Measurements from ENCODE around the gene DNMT1. TPM values are rescaled to one million over a fixed set of nuclear protein-coding genes. Genes with fewer than 3 reads are reported as not detected.
A peak's percentile ranks its signal among the peaks of the same experiment; 100 is the strongest.

DNMT1 gene
- polyA plus RNA-seq, 1 of the 3 experiments (the other 2 are of a cell fraction): 58.3 TPM

DNA sequence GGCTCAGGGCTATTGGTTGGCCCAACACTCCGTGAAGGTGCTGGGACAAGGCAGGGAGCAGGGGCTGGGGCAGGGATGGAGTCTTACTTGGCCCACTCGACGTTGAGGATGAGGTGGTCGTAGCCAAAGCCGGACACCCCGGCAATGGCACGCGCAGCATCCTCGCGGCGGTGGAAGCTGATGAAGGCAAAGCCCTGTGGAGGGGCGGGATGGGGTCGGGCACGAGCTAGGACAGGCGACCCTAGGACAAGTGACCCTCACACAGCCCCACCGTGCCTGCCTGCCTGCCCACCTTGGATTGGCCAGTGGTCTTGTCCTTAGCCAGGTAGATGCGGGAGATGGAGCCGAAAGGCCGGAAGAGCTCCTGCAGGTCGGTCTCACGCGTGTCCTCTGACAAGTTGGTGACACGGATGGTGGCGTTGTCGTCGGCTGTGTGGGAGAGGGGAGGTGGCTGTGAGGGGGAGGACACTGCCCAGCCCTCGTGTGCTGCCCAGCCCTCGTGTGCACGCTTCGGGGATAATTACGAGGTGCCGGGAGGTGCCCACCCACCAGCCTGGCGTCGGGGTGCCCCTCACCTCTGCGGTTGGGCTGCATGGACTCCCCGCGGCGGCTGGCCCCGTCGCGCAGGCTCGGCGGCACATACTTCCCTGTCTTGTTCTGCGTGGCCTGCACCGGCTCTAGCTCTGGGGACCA lies 79.2 kb downstream of the DNMT1 start:
- Histone ChIP-seq H3K79me2 (ENCODE audit: insufficient read depth) (peaks cover 25% of the 10 kb centered on the region), H3K27ac (ENCODE audit: low read depth in 2 of 2, low read length in 1 of 2) (peak overlapping the region in 1 of 2 experiments; percentile 6; a peak in 1 of 4 replicates), H3K4me3 (ENCODE audit: low read depth in 2 of 2, low read length in 1 of 2) (no peak overlapping the region), H4K20me1 (ENCODE audit: insufficient read depth) (peaks cover 11% of the 10 kb centered on the region; the same call in 1 of the 2 replicates), H3K36me3 (replicated peaks in 1 of 2; ENCODE audit: control insufficient read depth in 1 of 2, insufficient read depth in 2 of 2, low read length in 1 of 2) (peaks cover 14 to 47% of the 10 kb centered on the region in 2 experiments), H2AFZ (ENCODE audit: low read depth) (no peak overlapping the region), H3K4me1 (ENCODE audit: control insufficient read depth in 1 of 2, insufficient read depth in 2 of 2, low read depth in 1 of 2, low read length in 1 of 2) (peaks cover 0 to 13% of the 10 kb centered on the region in 2 experiments; a peak in 1 of 4 replicates), H3K9ac (no peak overlapping the region), H3K4me2 (no peak overlapping the region), H3K9me3 (no peaks in the 10 kb centered on the region), H3K27me3 (ENCODE audit: insufficient read depth) (no peaks in the 10 kb centered on the region), H3K9me2 (no peaks in the 10 kb centered on the region), H3F3A (replicated peaks; ENCODE audit: insufficient read depth) (peaks cover 29% of the 10 kb centered on the region)
- ChIA-PET CTCF (interaction anchor here (2.7 to 6.4 kb wide), 2 partner anchors 8 to 134 kb away, joined by 14 to 58 read pairs; partner anchors contain the start of gene PPAN), POLR2A (interaction anchor here (0.7 to 4.5 kb wide), 7 partner anchors 8 to 134 kb away, joined by 3 to 35 read pairs (median 5); partner anchors contain the start of genes DNMT1 and PPAN)
- TF ChIP-seq, protein P1, sequence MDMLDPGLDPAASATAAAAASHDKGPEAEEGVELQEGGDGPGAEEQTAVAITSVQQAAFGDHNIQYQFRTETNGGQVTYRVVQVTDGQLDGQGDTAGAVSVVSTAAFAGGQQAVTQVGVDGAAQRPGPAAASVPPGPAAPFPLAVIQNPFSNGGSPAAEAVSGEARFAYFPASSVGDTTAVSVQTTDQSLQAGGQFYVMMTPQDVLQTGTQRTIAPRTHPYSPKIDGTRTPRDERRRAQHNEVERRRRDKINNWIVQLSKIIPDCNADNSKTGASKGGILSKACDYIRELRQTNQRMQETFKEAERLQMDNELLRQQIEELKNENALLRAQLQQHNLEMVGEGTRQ (IDR thresholded peaks at IDR 0.05; ENCODE audit: borderline replicate concordance, low read depth, low read length): no peak
- TF ChIP-seq ELF1 (IDR thresholded peaks at IDR 0.05) (no peak), POLR2AphosphoS5 (IDR thresholded peaks at IDR 0.05; ENCODE audit: low read depth, low read length) (peak; percentile 24; the same call in 1 of the 2 replicates), FOSL2 (IDR thresholded peaks at IDR 0.05; ENCODE audit: borderline replicate concordance, low read depth) (no peak), RXRA (IDR thresholded peaks at IDR 0.05; ENCODE audit: borderline replicate concordance, low read depth) (no peak), JUND (IDR thresholded peaks at IDR 0.05) (no peak; the same call in 1 of the 2 replicates), GABPA (IDR thresholded peaks at IDR 0.05; ENCODE audit: low read depth) (no peak), PBX3 (IDR thresholded peaks at IDR 0.05) (peak; percentile 35), GATA2 (CRISPR knock-in tag; IDR thresholded peaks at IDR 0.05) (no peak), CHD2 (IDR thresholded peaks at IDR 0.05; ENCODE audit: low read length, partially characterized antibody) (peak; percentile 4), RAD21 (IDR thresholded peaks at IDR 0.05; ENCODE audit: low read length) (no peak), RFX5 (IDR thresholded peaks at IDR 0.05; ENCODE audit: low read length) (no peak)
- TF ChIP-seq, protein P2, sequence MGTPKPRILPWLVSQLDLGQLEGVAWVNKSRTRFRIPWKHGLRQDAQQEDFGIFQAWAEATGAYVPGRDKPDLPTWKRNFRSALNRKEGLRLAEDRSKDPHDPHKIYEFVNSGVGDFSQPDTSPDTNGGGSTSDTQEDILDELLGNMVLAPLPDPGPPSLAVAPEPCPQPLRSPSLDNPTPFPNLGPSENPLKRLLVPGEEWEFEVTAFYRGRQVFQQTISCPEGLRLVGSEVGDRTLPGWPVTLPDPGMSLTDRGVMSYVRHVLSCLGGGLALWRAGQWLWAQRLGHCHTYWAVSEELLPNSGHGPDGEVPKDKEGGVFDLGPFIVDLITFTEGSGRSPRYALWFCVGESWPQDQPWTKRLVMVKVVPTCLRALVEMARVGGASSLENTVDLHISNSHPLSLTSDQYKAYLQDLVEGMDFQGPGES (IDR thresholded peaks at IDR 0.05; ENCODE audit: low read depth, low read length): no peak
- DNase-seq: peak; percentile 37
- 93% methylated on average over 26 of the region's 45 CpGs for WGBS (ENCODE audit: low lambda C conversion rate)

Data from SK-N-SH (cell line).